DMS53 (cell line): Measurements from ENCODE around the gene CDPF1.
"Not testable (repeated sequence)": the region's sequence is repeated elsewhere in the genome, so short reads cannot be mapped to it uniquely, and the experiment has no call there.

Experiments
- DNase-seq: peaks from one replicate; lab custom pipeline; 2025; lab: John Stamatoyannopoulos, UW

The CDPF1 gene

DNA sequence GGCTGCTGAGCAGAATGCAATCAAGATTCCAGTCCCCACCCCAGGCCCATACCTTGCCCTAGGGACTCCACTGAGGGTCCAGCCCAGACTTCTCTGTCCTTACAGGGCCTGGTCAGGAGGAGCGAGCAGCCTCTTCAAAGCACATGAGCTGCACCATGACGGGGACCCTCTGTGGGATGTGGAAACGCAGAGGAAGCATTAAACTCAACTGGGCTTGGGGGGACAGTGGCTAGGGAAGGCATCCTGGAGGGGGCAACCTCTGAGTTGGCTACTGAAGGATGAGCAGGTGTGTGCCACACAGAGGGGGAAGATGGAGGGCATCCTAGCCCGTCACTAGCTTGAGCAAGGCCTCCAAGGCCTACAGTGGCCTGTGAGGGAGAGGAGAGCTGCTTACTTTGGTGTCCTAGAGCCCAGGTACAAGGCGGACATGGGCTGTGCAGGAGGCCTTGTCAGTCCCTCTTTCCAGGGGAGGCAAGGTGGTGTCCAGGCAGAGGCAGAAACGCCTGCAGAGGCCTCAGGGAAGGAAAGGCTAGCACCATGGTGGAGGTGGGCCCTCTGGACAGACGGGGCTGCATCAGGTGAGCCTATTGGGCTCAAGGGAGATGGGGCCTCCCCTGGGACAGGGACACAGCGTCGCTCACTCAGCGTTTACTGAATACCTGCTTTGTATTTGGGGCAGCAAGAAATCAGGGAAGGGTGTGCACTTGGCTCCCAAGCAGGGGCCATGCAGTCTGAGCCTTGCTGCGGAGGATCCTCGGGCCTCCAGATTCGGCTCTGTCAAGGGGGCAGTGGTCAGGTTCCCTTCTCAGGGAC, 32.0 kb upstream of the CDPF1 start:
- no peak for DNase-seq

DNA sequence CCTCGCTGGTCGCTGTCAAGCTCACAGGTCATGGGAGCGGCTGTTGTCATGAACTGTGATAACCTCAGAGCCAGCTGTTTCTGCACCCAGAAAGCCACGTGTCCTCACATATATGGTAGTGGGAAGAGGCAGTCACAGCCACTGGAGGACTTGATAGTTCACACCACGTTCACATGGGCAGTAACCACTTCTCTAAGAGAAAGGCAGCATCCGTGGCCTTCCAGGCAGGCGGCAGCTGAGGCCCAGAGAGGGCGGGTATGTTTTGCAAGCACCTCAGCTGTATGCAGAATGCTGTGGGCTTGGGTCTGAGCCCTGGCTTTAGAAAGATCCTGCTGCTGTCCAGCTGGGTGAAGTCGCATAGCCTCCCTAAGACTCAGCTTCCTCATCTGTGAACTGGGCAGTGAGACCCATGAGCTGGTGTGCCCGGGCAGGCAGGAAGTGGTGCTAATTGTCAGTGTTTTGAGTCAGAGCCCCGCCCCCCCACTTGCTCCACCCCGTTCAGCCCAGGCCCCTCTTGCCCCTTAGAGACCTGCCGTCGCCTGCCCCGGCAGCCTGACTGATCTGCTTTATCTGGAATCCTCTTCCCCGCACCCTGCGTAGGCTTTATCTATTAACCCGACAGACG, 31.0 kb upstream of the CDPF1 start:
- DNase-seq, result no peak

DNA sequence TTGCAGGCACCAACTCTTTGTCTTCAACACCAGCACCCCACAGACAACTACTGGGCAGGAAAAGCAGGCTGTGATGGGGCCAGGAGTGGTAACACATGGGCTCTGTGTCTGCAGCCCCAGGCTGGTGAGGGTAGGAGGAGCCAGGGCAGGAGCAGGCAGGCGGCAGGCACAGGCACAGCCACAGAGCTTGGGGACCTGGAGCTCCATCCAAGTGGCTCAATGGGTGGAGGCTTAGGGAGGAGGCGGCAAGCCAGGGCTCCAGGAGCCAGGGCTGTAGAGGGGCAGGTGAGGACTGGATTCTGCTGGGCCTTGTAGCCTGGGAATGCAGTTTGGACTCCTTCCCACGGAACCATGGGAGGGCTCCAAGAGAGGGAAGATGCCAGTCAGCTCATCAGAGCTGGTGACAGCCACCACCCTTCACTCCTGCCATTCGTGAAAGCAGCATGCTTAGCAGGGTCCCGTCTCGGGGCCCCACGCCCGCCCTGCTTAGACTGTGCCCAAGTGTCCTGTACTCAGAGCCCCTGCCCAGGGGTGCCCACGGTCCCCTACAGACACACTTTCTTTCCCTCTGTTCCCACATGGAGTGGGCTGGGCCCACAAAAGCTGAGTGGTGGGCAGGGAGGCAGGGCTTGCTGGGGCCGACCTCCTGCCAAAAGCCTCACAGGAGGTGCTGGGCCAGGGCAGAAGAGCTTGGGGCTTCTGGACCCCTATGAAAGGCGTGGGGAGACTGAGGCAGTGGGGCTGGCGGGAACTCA, 30.1 kb upstream of the CDPF1 start:
- no peak for DNase-seq

DNA sequence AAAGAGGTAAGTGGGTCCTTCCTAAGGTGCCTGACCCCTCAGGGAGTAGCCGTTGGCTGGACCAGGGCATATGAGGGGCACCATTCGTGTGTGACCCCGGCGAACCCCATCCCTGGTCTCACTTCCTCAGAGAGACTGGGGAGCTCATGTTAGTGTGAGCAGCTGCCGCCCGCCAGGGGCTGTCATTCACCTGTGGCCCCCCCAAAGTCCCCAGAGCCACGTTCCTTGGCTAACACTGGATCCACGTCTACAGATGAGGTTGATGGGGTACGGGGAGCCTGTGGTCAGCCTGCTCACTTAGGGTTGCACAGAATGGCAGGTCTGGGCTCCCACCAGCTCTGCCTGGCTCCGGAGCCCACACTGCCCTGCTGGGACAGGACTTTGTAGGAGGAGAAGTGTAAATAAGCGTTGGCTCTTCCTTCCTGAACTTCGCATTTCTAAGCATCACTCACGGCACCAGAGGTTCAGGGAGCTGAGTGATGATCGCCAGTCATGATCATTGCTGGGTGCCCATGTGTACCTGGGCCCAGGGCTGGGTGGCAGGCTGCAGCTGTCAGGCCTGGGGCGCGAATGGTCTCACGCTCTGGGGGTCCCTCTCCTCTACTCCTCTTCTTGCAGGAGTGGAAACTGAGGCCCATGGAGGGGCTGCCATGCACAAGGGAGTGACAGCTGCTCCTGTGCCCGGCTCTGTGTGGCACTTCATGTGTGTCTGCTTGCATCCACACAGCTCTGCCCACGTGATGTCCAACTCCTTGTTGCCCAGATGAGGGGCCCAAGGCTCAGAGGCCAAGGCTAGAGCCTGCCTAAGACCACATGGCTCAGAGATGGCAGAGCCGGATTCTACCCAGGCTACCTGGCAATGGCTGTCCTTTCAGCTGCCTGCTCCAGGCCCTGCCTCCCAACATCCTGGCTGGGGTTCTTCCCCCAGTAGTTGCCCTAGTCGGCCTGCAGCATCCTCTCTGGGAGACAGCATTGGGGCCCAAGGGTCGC, 28.9 kb upstream of the CDPF1 start:
- DNase-seq, result no peak

DNA sequence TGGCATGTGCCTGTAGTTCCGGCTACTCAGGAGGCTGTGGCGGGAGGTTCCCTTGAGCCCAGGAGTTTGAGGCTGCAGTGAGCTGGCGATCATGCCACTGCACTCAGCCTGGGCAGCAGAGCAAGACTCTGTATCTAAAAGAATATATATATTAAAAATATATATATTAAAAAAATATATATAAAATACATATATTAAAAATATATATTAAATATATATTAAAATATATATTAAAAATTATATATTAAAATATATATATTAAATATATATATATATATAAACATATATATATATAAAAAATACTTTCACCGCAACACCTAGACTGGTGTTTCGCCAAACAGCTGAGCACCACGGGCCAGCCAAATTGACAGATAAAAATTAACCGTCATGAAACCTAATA, 26.5 kb upstream of the CDPF1 start:
- DNase-seq, result no peak

DNA sequence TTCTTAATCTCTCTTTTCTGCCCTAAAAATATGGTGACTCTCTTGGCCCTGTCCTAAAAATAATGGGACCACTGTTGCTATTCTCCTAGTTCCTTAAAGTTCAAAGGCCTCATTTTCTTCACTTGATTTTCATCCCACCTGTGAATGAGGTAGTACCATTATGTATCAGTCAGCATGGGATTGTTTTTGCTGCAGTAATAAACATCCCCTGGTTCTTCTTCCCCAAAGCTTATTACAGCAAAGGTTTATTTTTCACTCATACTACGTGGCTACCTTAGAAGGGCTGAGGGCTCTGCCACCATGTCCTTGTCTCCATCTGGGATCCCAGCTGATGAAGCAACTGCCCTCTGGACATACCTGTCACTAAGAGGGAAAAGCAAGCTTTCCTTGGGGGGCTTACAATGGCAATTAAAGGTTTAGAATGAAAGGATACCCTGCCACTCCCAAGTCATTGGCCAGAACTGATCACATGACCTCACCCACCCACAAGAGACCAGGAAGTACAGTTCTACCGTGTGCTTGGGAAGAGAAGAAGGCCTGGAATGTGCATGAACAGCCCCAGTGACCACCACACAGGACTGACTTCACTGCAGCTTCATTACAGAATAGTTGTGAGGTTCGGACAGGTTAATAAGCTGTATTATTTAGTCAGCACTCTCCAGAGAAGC, 25.5 kb upstream of the CDPF1 start:
- DNase-seq, result peak; percentile 7

DNA sequence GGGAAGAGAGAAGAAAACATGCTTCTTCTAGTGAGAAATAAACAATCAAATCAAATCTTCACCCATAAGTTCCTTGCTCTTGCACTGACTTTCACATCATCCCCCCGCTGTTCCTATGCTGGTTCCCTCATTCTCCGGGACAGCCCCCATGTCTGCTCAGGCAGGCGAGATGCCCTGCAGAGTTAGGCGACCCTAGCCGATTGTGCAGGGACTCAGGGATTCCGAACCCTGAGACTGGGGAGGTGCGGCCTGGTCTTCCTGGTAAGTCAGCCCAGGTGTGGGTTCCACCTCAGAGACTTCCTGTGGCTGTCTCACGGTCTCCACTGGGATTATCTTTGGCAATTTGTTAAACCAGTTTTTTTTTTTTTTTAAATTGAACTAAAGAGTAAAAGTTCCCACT, 24.3 kb upstream of the CDPF1 start:
- no peak for DNase-seq

DNA sequence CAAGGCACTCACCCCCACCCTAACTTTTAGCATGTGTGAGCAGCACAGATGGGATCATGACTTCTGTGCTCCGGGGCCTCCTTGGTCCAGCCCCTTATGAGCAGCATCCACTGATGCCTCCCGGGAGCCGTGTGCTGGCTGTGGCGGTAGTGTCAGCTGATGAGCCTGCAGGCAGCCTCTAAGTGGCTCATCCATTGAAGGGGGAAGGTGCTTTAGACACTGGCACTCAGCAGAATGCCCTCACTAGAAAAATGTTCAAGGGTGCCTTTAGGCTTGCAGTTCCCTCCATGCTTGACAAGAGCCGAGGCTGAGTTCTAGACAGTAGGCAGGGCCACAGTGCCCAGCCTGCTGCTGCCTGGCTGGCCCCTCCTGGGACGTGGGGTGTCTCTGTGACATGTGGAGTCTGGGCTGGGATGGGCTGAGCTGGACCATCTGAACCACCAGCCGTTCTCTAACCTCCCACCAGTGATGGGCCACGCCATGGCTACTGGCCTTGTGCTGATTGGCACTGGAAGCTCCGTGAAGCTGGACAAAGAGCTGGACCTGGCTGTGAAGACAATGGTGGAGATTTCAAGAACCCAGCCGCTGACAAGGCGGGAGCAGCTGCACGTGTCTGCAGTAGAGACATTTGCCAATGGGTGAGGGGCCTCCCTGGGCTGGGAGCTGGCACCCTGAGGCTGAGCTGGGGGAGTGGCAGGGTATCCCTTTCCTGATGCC, 23.5 kb upstream of the CDPF1 start:
- no peak for DNase-seq

DNA sequence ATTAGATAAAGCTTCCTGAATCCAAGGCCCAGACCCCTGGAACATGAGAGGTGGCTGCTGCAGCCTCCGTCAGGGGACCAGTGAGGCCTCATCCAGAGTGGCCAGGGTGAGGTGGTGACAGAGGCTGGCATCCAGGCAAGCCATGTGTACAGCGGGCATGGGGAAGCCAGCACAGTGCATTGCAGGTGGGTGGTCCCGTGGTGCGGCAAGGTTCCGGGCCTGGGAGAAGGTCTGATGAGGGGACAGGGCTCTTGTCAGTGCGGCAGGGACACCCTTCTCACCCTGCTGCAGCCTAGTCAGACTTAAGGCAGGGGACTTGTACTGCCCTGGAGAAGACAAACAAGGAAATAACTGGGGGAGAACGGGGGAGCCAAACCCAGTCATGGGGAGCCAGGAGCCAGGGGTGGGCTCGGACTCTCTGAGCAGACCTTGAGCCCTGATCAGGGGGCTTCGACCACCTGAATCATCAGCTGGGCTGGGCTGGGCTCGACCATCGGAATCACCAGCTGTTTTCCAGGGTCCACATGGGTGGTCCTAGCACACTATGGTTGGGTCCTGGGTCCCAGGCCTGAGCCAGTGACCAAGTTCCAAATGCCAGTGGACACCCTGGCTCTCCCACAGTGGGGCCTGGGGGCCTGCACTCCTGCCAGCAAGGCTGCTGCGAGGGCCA, 22.8 kb upstream of the CDPF1 start:
- no peak for DNase-seq

DNA sequence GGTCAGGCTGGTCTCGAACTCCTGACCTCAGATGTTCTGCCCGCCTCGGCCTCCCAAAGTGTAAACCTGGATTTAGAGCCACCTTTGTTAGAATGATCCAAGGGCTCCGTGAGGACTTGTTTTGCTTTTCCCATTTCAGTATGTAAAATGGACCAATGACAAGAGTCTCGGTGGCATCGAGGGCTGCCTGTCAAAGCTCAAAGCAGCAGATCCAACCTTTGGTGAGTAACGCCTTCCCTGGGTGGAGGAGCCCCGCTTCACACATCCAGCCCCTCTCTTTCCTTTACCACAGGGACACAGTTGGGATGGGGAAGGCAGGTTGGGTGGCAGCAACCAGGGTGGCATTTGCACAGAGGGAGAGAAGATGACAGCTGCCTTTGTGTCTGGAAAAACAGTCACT, 22.1 kb upstream of the CDPF1 start:
- DNase-seq, result no peak

DNA sequence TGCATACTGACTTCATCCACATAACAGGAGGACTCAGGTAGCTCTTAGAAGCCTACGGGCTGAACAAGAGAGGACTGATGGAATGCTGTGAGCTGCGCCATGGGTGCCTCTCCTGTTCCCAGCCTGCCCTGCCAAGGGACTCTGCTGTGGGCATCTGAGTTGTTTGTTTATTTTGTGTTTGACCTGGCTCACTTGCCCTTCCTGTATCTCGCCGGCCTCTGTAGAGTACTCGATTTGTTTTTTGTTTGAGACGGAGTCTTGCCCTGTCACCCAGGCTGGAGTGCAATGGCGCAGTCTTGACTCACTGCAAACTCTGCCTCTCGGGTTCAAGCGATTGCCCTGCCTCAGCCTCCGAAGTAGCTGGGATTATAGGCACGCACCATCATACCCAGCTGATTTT, 19.5 kb upstream of the CDPF1 start:
- peak; percentile 34 for DNase-seq

DNA sequence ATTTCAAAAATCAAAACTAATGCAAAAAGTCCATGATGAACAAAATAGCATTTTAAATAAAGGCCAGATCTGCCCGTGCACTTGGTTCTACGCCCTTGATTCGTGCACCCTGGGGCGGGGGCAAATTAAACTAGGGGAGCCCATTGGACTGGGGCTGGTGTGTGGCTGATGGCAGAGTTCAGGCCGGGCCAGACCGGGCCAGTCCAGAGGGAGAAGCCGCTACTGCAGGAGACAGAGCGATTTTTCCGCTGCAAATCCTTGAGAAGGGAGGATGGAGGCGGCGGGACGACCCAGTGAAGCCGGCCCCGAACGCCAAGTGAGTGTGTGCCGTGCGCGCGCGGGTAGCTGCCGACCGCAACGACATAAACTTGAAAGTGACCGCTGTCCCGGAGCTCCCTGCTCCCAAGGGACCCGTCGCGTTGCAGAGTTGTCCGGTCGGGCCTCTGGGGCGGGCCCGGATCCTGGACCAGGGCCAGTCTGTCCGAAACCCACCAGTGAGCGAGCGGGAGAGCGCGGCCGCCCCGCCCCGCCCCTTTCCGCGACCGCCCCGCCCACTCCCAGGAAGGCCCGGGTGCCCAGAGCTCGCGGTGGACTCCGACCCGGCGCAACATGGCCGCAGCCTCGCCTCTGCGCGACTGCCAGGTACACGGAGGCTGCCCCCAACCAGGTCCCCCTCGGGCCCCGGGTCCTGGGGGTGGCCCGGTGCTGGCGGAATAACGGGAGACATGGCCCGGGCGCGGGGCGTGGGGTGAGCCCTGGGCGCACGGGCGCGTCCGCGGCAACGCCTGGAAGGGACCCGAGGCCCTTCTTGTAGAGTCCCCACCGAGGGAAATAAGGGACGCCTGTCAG, 17.6 kb upstream of the CDPF1 start, which contains the start of gene TTC38:
Gene TTC38, plus strand, starts transcription at position 578 of the 849 bp plus-strand sequence. Its CDS starts 32 bp downstream, at position 610.
- DNase-seq, result peak; percentile 87

DNA sequence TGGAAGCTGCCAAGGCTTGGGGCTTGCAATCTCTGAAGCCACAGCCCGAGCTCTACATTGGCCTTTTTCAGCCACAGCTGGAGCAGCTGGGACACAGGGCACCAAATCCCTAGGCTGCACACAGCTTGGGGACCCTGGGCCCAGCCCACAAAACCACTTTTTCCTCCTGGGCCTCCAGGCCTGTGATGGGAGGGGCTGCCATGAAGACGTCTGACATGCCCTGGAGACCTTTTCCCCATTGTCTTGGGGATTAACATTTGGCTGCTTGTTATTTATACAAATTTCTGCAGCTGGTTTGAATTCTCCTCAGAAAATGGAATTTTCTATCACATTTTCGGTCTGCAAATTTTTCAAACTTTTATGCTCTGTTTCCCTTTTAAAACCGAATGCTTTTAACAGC, 15.5 kb upstream of the CDPF1 start:
- DNase-seq, result not testable (repeated sequence)

DNA sequence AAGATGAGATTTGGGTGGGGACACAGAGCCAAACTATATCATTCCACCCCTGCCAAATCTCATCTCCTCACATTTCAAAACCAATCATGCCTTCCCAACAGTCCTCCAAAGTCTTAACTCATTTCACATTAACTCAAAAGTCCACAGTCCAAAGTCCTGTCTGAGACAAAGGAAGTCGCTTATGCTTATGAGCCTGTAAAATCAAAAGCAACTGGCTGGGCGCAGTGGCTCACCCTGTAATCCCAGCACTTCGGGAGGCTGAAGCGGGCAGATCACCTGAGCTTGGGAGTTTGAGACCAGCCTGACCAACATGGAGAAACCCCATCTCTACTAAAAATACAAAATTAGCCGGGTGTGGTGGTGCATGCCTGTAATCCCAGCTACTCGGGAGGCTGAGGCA, 14.4 kb upstream of the CDPF1 start:
- DNase-seq, result not testable (repeated sequence)

DNA sequence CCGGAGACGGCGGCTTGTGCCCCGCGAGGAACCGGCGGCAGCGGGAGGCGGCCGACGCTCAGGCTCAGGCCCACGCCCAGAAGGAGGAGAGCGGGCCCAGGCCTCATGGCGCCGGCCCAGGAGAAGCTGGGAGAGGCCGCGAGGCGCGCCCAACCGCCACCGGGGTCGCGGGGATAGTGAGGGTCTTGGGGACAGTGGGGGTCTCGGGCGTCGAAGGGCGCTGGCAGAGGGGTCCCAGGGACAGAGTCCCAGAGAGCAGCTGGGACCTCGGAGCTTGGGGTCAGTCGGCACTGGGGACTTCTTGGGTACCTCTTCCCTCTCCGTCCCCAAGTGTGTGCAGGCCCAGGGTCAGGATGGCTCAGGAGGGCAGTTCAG, 13.1 kb upstream of the CDPF1 start, which contains the start of gene PKDREJ:
Gene PKDREJ, minus strand, starts transcription at position 128 of the 375 bp plus-strand sequence. Its CDS starts 21 bp downstream, at position 107.
- DNase-seq, result no peak

DNA sequence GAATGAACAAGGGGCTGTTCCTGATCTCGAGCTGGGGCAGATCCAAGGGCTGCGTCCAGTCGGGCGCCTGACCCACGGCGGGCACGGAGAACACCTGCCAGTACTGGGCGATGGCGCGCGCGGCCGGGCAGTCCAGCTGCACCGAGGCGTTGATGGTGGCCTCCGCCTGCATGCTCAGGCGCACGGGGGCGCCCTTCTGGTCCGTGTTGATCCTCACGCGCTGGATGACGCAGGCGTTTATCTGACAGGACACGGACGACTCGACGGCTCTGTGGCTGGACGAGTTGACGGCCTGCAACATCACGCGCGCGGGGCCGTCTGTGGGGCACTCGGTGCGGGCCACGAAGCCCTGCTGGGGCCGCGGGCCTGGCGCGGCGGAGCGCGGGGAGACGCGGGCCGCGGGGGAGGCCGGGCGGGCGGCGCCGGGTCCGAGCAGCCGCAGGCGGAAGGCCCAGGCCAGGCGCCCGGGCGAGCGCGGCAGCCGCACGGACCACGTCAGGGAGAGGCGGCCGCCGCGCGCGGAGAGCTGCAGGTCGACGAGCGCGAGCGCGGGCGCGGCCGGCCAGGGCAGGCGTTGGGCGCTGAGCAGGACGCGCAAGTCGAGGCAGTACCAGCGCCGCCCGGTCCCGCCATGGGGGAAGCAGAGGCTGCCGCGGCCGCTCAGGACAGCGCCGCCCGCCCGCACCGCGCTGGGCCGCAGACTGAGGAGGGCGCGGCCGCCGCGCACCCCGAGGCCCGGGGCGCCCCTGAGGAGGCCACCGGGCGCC, 12.5 kb upstream of the CDPF1 start:
- DNase-seq, result peak; percentile 94

DNA sequence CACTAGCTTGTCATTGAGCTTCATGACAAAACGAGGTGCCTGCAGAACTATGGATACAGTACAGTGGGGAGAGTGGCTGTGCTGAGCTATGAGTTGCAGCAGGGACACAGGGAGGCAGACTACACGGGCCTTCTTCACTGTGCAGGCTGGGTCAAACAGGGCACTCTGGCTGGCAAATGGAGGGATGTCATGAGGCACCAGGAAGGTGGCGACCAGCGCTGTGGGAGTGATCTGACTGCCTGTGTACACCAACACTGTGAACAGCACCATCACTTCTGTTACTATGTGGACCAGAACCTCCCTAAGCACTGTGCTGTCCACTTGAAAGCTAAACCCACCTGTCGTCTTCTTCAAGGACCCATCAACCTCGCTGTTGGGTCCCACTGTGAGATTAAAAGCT, 9.9 kb upstream of the CDPF1 start:
- no peak for DNase-seq

DNA sequence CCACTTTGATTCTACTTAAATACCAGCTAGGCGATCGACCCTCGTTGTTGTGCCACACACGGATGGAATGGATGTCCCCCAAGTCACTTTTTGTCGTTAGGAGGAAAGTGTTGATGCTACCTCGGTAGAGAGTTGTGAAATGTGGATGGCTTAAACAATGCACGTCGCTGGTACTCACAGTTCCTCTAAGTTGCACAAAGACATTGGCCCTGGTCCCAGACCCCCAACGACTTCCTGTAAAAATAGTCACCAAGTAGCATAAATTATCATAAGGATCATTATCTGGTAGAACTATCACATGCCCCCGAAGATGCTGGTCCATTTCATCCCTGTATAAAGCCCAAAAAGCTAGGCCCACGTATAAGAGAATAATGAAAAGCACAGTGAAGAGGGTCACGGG, 9.3 kb upstream of the CDPF1 start:
- DNase-seq, result no peak
